GM19035 (cell line): ENCODE results near the gene LTO1.
"Not testable (repeated sequence)": the region's sequence is repeated elsewhere in the genome, so short reads cannot be mapped to it uniquely, and the experiment has no call there.

Experiments used
- ATAC-seq: cut with Tn5 transposase; IDR thresholded peaks from one replicate; pipeline ENCODE4 v1.9.1; 2021; ENCODE audit not compliant: unreplicated experiment

The LTO1 gene

DNA sequence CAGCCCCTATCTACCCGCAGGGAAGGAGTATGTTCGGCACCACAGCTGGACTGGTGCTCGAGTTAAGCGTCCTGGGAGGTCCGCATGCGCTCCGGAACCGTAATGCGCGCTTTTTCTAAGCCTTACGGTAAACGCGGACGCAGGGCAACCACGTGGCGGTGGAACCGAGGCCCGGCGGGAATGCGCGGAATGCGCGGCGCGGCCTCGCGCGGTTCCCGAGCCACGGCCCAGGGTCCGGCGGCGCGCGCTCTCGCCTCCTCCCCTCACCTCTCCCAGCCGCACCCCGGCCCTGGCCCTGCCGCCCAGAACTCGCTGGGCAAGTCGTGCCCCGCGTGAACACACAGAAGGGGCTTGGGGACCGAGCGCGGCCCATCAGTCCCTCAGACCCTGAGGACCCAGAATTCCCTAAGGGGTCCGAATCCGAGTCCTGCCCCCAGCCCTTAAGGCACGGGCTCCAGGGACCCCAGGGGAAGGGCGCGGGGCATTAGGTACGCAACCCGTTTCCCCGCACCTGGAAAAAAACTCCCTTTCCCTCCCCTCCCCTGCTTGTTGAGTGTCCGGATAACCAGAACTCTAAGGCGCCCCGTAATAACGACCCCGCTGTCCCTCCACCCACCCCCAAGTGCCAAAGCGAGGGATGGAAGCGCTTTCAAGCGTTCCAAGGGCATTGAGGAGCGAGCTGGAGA is 38.5 kb downstream of the LTO1 start:
- no peak for ATAC-seq

DNA sequence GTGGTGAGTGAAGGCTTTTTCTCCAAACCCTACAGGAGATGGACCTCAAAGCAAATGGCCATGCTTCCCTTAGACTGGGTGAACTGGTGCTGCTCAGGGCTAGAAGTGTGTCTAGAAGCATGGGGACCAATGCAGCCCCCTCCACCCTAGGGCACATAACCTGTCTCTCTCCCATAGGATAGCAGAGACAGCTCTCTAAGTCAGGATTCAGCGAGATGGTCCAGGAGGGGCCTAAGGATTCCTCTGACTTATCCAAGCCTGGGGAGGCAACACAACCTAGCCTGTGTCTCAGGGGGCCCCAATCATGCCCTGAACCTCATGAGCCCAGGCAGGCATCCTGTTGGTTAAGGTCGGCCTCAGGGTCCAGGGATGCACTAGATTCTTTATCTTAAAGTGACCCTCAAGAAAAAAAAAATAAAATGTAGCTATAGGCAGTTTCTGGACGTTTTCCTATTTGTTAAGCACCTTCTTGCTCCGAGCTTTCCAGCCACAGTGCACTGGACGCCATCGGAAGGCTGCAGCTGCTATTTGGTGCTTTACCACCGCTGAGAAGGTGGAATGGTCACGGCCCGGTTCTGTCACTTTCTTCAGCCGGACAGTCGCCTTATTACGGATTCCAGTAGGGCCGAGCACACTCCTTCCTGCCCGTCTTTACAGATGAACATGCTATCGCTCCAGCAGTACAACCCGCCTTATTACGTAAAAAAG is 39.2 kb downstream of the LTO1 start:
- ATAC-seq: no peak

- no peak for ATAC-seq
Measured at GRCh38 chr11:69635195-69635594, 40.0 kb downstream of the LTO1 start.

GRCh38 chr11:69634590-69634989 is 40.6 kb downstream of the LTO1 start:
- no peak for ATAC-seq

DNA sequence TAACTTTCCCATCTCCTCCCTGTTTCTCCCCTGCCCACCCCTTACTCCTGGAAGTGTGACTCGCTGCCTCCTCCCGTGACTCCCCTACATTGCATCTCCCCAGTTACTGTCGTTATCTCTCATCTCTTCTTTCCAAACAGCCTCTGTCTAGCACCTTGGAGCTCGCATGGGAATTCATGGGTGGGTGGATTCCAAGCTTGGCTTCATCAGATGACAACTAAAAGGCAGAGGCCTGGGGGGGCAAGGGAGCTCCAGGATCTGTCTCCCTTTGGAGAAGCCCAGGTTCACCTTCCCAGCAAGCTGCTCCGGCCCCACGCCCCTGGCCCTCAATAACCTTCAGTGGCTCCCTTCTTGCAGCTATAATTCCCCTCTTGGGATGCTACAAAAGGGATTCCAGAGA is 41.1 kb downstream of the LTO1 start:
- no peak for ATAC-seq

GRCh38 chr11:69632900-69633299 is 42.3 kb downstream of the LTO1 start:
- ATAC-seq: no peak

DNA sequence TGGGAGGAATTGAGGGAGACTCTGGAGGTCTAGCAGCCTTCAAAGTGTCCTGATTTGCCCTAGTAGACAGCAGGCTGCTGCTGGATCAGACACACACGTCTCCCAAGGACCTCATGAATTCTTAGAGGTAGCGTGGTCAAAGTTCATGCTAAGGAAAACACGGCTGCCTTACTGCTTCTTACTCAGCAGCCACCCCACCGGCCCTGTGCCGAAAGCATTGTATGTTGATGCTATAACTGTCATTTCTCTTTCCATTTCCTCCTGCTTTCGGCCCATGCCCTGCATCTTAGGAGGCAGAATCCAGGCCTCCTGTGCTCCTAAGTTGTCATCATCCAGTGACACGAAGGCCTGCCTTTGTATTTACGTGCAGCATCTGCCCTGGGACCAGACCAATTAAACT is 44.7 kb downstream of the LTO1 start:
- no peak for ATAC-seq

DNA sequence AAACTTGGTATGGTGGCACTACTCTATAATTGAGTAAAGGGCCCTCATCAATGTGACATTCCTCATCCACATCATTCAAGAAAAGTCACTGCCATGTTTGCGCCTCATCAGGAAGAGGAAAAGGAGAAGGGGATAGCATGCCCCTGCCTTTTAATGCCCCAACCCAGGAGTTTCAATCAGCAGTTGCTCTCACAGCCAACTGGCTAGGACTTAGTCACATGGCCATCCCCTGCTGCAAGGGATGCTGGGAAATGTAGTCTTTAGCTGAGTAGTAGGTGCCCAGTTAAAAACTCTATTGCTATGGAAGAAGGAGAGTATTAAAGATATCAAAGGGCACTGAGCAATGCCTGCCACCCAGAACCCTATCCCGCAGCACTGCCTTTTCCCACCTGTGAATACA is 45.1 kb downstream of the LTO1 start:
- ATAC-seq: no peak

- no peak for ATAC-seq
Measured at GRCh38 chr11:69627551-69627950, 47.6 kb downstream of the LTO1 start.

DNA sequence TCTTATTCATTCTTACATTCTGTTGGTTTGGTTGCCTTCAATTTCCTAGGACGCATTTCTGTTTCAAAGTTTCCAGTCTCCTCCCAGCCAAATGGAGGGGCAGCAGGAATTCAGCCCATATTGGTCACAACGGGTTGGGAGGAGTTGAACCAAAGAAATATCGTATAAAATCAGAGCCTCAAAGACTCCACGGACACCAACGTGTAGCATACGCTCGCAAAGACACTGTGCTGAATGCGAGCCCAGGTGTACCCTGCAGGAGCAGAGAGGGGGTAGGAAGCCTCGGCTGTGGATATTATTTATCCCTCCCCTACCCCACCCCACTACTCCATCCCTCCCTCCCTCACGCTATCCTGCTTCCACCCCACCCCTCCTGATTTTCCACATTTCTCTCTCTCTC is 49.7 kb downstream of the LTO1 start:
- no peak for ATAC-seq

GRCh38 chr11:69624293-69624692 is 50.9 kb downstream of the LTO1 start:
- no peak for ATAC-seq

DNA sequence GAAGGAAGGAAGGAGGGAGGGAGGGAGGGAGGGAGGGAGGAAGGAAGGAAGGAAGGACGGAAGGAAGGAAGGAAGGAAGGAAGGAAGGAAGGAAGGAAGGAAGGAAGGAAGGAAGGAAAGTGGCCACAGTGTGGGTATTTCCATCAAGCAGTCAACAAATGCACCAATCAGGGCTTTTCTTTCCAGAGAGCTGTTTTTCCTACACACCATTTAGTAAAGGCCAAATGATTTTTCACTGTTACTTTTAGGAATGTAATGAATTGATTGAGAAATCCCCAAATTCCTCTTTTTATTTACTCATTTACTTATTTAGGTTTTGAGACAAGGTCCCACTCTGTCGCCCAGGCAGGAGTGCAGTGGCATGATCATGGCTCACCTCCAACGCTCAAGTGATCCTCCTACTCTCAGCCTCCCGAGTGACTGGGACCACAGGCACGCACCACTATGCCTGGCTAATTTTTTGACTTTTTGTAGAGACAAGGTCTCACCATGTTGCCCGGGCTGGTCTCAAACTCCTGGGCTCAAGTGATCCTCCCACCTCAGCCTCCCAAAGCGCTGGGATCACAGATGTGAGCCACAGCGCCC is 53.0 kb downstream of the LTO1 start:
- ATAC-seq: not testable (repeated sequence)

DNA sequence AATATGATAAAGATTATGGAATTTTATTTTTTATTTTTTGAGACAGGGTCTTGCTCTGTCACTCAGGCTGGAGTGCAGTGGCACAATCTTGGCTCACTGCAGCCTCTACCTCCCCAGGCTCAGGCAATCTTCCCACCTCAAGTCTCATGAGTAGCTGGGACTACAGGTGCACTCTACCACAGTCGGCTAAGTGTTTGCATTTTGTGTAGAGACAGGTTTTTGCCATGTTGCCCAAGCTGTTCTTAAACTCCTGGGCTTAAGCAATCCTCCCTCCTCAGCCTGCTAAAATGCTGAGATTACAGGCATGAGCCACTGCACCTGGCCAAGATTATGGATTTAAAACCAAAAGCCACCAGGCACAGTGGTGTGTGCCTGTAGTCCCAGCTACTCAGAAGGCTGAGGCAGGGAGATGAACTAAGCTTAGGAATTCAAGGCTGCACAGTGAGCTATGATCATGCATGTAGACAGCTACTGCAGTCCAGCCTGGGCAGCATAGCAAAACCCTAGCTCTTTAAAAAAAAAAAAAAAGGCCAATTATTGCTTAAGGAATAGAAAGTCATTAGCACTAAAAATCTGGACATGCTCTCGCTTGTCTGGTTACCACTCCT is 54.4 kb downstream of the LTO1 start:
- no peak for ATAC-seq

DNA sequence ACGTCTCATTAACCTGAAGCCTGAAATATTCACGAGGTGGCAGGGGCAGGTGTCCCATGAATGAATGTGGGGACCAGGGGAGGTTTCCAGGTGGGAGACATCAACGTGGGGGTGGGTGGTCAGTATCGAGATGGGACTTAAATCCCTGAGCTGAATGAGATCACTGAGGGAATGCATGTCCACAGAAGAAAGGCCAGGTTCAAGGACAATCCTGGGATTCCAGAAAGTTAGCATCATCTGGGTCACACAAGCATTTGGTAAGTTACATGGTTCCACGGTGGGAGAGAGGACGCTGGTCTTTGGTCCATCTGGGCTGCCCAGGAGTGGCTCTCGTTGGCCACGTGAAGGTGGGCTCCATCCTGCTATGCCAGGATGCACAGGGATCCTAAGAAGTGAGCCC is 56.9 kb downstream of the LTO1 start:
- no peak for ATAC-seq

DNA sequence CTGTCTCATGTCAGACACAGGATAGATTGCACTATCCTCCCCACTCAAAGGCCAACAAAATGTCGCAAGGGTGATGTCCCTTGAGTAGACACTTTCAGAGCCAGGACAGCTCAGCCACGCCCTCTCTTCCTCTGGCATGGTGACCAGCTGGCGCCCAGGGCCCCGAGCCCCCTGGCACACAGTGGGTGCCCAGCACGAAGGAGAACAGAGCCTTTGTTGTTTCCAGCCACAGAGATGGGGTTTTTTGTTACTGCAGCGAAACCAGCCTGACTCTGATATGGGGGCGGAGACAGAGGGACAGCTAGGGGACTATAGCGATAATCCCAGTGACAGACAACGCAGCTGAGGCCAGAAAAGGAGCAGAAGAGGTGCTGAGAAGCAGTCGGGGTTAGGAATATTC is 57.5 kb downstream of the LTO1 start:
- ATAC-seq: no peak

- ATAC-seq: no peak
Measured at GRCh38 chr11:69617220-69617619, 57.9 kb downstream of the LTO1 start.
